C1 segment of cervical spinal cord (tissue), 14 donors: Measurements from ENCODE around the gene RIPK4.
"Not testable (repeated sequence)": the region's sequence is repeated elsewhere in the genome, so short reads cannot be mapped to it uniquely, and the experiment has no call there.

Source experiments
- DNase-seq, 14 donors: peaks; one replicate each; lab custom pipeline; 2025; lab: John Stamatoyannopoulos, UW

The RIPK4 gene

GRCh38 chr21:41714299-41714865 is 52.5 kb downstream of the RIPK4 start:
- not testable (repeated sequence) for DNase-seq

- DNase-seq, result no peak
These were observed 53.2 kb downstream of the RIPK4 start for GRCh38 chr21:41713495-41714281.

- DNase-seq, result no peak
These were observed 54.1 kb downstream of the RIPK4 start for GRCh38 chr21:41712730-41713129.

- DNase-seq, result no peak
These were observed 54.7 kb downstream of the RIPK4 start for GRCh38 chr21:41712201-41712600.

GRCh38 chr21:41711416-41712007 is 55.3 kb downstream of the RIPK4 start:
- DNase-seq, result no peak

- no peak for DNase-seq
These were observed 56.1 kb downstream of the RIPK4 start for GRCh38 chr21:41710823-41711160.

- no peak for DNase-seq
These were observed 56.7 kb downstream of the RIPK4 start for GRCh38 chr21:41709965-41710822.

GRCh38 chr21:41709166-41709565 is 57.7 kb downstream of the RIPK4 start:
- no peak for DNase-seq

GRCh38 chr21:41707960-41708330 is 58.9 kb downstream of the RIPK4 start:
- no peak for DNase-seq

- DNase-seq, result no peak
These were observed 59.5 kb downstream of the RIPK4 start for GRCh38 chr21:41707231-41707959.

- no peak for DNase-seq
These were observed 60.2 kb downstream of the RIPK4 start for GRCh38 chr21:41706678-41707077.

- no peak for DNase-seq
These were observed 60.6 kb downstream of the RIPK4 start for GRCh38 chr21:41706263-41706639.

- no peak for DNase-seq
These were observed 61.1 kb downstream of the RIPK4 start for GRCh38 chr21:41705546-41706262.

- no peak for DNase-seq
These were observed 62.9 kb downstream of the RIPK4 start for GRCh38 chr21:41703857-41704501.

GRCh38 chr21:41701749-41702148 is 65.1 kb downstream of the RIPK4 start:
- no peak for DNase-seq

- DNase-seq, result no peak
These were observed 67.5 kb downstream of the RIPK4 start for GRCh38 chr21:41699311-41699710.

GRCh38 chr21:41698071-41698470 is 68.8 kb downstream of the RIPK4 start:
- no peak for DNase-seq

- DNase-seq, result no peak
These were observed 71.3 kb downstream of the RIPK4 start for GRCh38 chr21:41695513-41695912.

GRCh38 chr21:41694042-41694441 is 72.8 kb downstream of the RIPK4 start:
- DNase-seq, result not testable (repeated sequence)

- no peak for DNase-seq
These were observed 74.7 kb downstream of the RIPK4 start for GRCh38 chr21:41692185-41692565.
